Osteocyte (in vitro differentiated cells): ENCODE results near the gene STARD10. TPM values are rescaled to one million over a fixed set of nuclear protein-coding genes. Genes with fewer than 3 reads are reported as not detected.

ENCODE experiments used
- DNase-seq: peaks from one replicate; pipeline ENCODE4 v3.0.0; 2021; ENCODE audit warnings: mixed read lengths; ENCODE audit not compliant: unreplicated experiment; ENCODE audit errors: extremely low spot score
- H3K27ac Mint-ChIP-seq: one replicate; pipeline ENCODE4 v1.8.0; 2021; ENCODE audit warnings: mild to moderate bottlenecking, mixed read lengths; ENCODE audit not compliant: unreplicated experiment
- H3K27me3 Mint-ChIP-seq: one replicate; pipeline ENCODE4 v1.8.0; 2021; ENCODE audit warnings: mixed read lengths; ENCODE audit not compliant: unreplicated experiment
- H3K36me3 Mint-ChIP-seq: one replicate; pipeline ENCODE4 v1.8.0; 2021; ENCODE audit warnings: mixed read lengths; ENCODE audit not compliant: unreplicated experiment
- H3K4me1 Mint-ChIP-seq: one replicate; pipeline ENCODE4 v1.8.0; 2021; ENCODE audit warnings: mixed read lengths; ENCODE audit not compliant: unreplicated experiment
- H3K4me3 Mint-ChIP-seq: one replicate; pipeline ENCODE4 v1.8.0; 2021; ENCODE audit warnings: mild to moderate bottlenecking, moderate library complexity, mixed read lengths; ENCODE audit not compliant: unreplicated experiment
- H3K9me3 Mint-ChIP-seq: one replicate; pipeline ENCODE4 v1.8.0; 2021; ENCODE audit warnings: mixed read lengths; ENCODE audit not compliant: unreplicated experiment
- CTCF ChIP-seq: fragments of 200-600 bp; sonication (generic); IDR thresholded peaks from 2 replicates; pipeline ENCODE4 v1.5.0; 2021; ENCODE audit warnings: antibody characterized with exemption, mild to moderate bottlenecking, moderate library complexity
- long read RNA-seq: library from polyadenylated mRNA; unstranded; transcript quantifications from one replicate; pipeline ENCODE4 v2.0.0, GENCODE V29; 2021
- total RNA-seq: library from RNA; stranded (reverse); gene quantifications from 2 replicates; pipeline ENCODE4 v1.2.1, GENCODE V29; 2021

The STARD10 gene
- 27.7 and 35.3 TPM in 2 replicates for total RNA-seq
- long read RNA-seq, partial matches to known transcripts: 2 of 6 reads
- long read RNA-seq, other reads (novel, unspliced or antisense): 3 of 6 reads

GRCh38 chr11:72793425-72794367 is at the start of gene STARD10:
STARD10 (minus strand) TSS chr11:72794047; CDS start chr11:72781181, 12,866 bp downstream.
- no peaks in the 10 kb centered on the region for H3K9me3 Mint-ChIP-seq
- H3K27me3 Mint-ChIP-seq: no peaks in the 10 kb centered on the region
- peak within 1 kb of the TSS; percentile 99 for H3K27ac Mint-ChIP-seq
- H3K4me3 Mint-ChIP-seq: peak within 1 kb of the TSS; percentile 99
- H3K36me3 Mint-ChIP-seq: no peaks in the 10 kb centered on the region
- H3K4me1 Mint-ChIP-seq: peaks cover 37% of the 10 kb centered on the region
- peak; percentile 98 for DNase-seq
- no peak for TF ChIP-seq CTCF

- H3K27me3 Mint-ChIP-seq: no peaks in the 10 kb centered on the region
- no peak overlapping the region for H3K4me3 Mint-ChIP-seq
- H3K4me1 Mint-ChIP-seq: peaks cover 9% of the 10 kb centered on the region
- no peak overlapping the region for H3K27ac Mint-ChIP-seq
- no peaks in the 10 kb centered on the region for H3K9me3 Mint-ChIP-seq
- H3K36me3 Mint-ChIP-seq: peaks cover 29% of the 10 kb centered on the region
- no peak for DNase-seq
- TF ChIP-seq CTCF: no peak
These were observed 48.9 kb upstream of the STARD10 start for GRCh38 chr11:72842653-72843330.

- Mint-ChIP-seq H3K27ac (no peak overlapping the region), H3K27me3 (no peaks in the 10 kb centered on the region), H3K4me3 (no peak overlapping the region), H3K36me3 (peaks cover 29% of the 10 kb centered on the region), H3K4me1 (peaks cover 9% of the 10 kb centered on the region), H3K9me3 (no peaks in the 10 kb centered on the region)
- TF ChIP-seq CTCF: no peak
- no peak for DNase-seq
These were observed 48.3 kb upstream of the STARD10 start for GRCh38 chr11:72842126-72842525.

GRCh38 chr11:72841397-72841796 is 47.5 kb upstream of the STARD10 start:
- Mint-ChIP-seq H3K27me3 (no peaks in the 10 kb centered on the region), H3K27ac (no peak overlapping the region), H3K9me3 (no peaks in the 10 kb centered on the region), H3K4me1 (peaks cover 11% of the 10 kb centered on the region), H3K36me3 (peaks cover 30% of the 10 kb centered on the region), H3K4me3 (no peak overlapping the region)
- no peak for DNase-seq
- no peak for TF ChIP-seq CTCF

- no peak for DNase-seq
- Mint-ChIP-seq H3K4me1 (peaks cover 16% of the 10 kb centered on the region), H3K27me3 (no peaks in the 10 kb centered on the region), H3K4me3 (no peak overlapping the region), H3K27ac (no peak overlapping the region), H3K9me3 (no peaks in the 10 kb centered on the region), H3K36me3 (peaks cover 30% of the 10 kb centered on the region)
- TF ChIP-seq CTCF: no peak
These were observed 46.9 kb upstream of the STARD10 start for GRCh38 chr11:72840780-72841179.
